Right lobe of liver (tissue), 6 donors: ENCODE measurements around the gene USP8. TPM values are rescaled to one million over a fixed set of nuclear protein-coding genes. Genes with fewer than 3 reads are reported as not detected.
"Not testable (repeated sequence)": the region's sequence is repeated elsewhere in the genome, so short reads cannot be mapped to it uniquely, and the experiment has no call there.

ENCODE experiments used
- ATAC-seq, 4 donors: fragments of 200-7000 bp; cut with Tn5 transposase; one replicate each; pipeline ENCODE4 v1.9.1; 2020; ENCODE audit warnings: mild to moderate bottlenecking in 4 of 4, moderate library complexity in 4 of 4
- DNase-seq, 3 donors: peaks; one replicate each; pipeline ENCODE4 v3.0.0-alpha.2; 2020
- H3K27ac ChIP-seq, 3 donors: fragments of 200-600 bp; one replicate each; pipeline ENCODE4 v1.8.0; 2022
- H3K27me3 ChIP-seq, 2 donors: fragments of 200-600 bp; one replicate each; pipeline ENCODE4 v1.8.0; 2022
- H3K36me3 ChIP-seq, 4 donors: fragments of 200-600 bp; sonication (generic) in 1 of 4; one replicate each; pipeline versions ENCODE4 v1.5.1 to v1.8.0; 2017 to 2022; ENCODE audit warnings: control low read depth in 1 of 4
- H3K4me1 ChIP-seq, 4 donors: fragments of 200-600 bp; sonication (generic) in 1 of 4; one replicate each; pipeline versions ENCODE4 v1.5.1 to v1.8.0; 2017 to 2022; ENCODE audit warnings: control low read depth in 1 of 4
- H3K4me3 ChIP-seq, 3 donors: fragments of 200-600 bp; one replicate each; pipeline ENCODE4 v1.8.0; 2022
- H3K9me3 ChIP-seq, 4 donors: fragments of 200-600 bp; sonication (generic) in 1 of 4; one replicate each; pipeline versions ENCODE4 v1.5.1 to v1.8.0; 2017 to 2022; ENCODE audit warnings: control low read depth in 1 of 4
- POLR2A ChIP-seq: fragments of 450-650 bp; IDR thresholded peaks from one replicate; pipeline ENCODE4 v1.6.1; 2017; ENCODE audit warnings: antibody characterized with exemption, mild to moderate bottlenecking
- WGBS: methylation state at CpG from one replicate; pipeline ENCODE4 v1.1.6; 2018; ENCODE audit warnings: low coverage, low lambda C conversion rate; ENCODE audit not compliant: insufficient coverage; ENCODE audit errors: missing lambda C conversion rate; 5-methylcytosine and 5-hydroxymethylcytosine counted together
- intact Hi-C, 2 donors: fragments of 100-400 bp; cut with DNase I; formaldehyde crosslinking; loops; one replicate each; pipeline versions ENCODE4 v1.11.2 to v1.14.1; 2022
- long read RNA-seq: library from polyadenylated mRNA; unstranded; transcript quantifications from one replicate; pipeline ENCODE4 v2.0.0, GENCODE V29; 2019
- total RNA-seq, 6 experiments: library from RNA; depleted of rRNA in 2 of 6; stranded (reverse); fragments of >200 nt in 2 of 6; fragmentation: NEBNext Ultra II Directional in 3 of 6; extraction: Animal tissue kit (Norgen Biotek cat#: 25700) in 3 of 6; gene quantifications; one replicate each; pipeline versions ENCODE4 v1.1.0 to v1.2.4, GENCODE V29; 2016 to 2023
- TF ChIP-seq, protein P1 (sequence below), 4 donors: fragments of 200-600 bp in 3 of 4; fragments of 450-650 bp in 1 of 4; IDR thresholded peaks; one replicate each; pipeline versions ENCODE4 v1.5.1 to v1.8.0; 2016 to 2022; ENCODE audit warnings: antibody characterized with exemption in 4 of 4, mild to moderate bottlenecking in 2 of 4
- donor health status: DM: no; HTN: yes; CAD: no.
- donor health status: DM: no; HTN: no; CAD: no.
- donor health status: DM: no; HTN: no; CAD: no.
- donor health status: DM: no; HTN: yes; CAD: no.
- donor health status: DM: no; HTN: yes; CAD: no.

The USP8 gene
- 10 to 100 TPM; 26.0 to 38.7 (median 34.6) TPM for total RNA-seq
- long read RNA-seq, partial matches to known transcripts: 4 of 8 reads
- long read RNA-seq, other reads (novel, unspliced or antisense): 3 of 8 reads

DNA sequence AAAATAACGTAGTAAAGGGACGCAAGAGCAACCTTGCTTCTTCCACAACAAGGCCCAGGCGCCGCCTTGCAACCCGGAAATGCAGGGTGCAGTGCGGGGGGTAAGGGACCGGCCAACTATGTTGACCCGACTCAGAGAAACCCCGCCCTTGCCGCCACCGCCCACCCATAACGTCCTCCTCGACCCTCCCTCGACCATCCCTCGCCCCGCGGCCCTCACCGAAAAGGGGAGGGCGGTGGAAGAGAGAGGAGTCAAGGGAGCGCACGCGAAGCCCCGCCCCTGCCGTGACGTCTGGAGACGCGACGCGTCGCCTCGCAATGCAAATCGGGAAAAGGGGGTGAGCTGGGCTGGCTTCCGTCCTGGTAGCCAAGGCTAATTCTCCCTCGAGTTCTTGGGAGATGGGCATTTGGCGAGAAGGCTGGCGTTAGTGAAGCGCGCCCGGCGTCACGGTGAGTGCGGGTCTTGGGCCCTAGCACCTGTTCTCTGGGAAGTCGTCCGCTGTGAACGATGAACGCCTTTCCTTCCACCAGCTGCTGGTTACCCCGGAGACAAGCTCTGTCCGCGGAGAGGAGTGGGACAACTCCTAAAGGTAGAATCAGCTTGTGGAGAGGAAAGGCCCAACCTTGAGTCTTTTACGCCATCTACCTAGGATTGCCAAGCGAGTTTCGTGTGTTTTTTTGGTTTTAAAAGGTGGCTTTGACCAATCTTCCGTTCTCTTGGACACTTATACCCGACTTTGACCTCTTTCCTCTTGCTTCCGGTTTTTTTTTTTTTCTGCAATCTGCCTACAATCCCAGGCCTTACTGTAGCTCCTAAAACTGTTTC is at the start of gene USP8:
Gene USP8, plus strand, starts transcription at position 340 of the 825 bp plus-strand sequence. CDS start 14,669 bp downstream, outside the sequence.
- DNase-seq: peak; percentile 96 to 98 (median 96)
- 1% methylated on average over 18 of the region's 55 CpGs for WGBS
- H3K4me3 ChIP-seq: peak within 1 kb of the TSS; percentile 88 to 98 (median 89)
- H3K27ac ChIP-seq: peak within 1 kb of the TSS; percentile 68 to 92 (median 88)
- peak; percentile 97 to 99 (median 98) for ATAC-seq
- peak; percentile 86 for TF ChIP-seq POLR2A
- TF ChIP-seq, protein P1, sequence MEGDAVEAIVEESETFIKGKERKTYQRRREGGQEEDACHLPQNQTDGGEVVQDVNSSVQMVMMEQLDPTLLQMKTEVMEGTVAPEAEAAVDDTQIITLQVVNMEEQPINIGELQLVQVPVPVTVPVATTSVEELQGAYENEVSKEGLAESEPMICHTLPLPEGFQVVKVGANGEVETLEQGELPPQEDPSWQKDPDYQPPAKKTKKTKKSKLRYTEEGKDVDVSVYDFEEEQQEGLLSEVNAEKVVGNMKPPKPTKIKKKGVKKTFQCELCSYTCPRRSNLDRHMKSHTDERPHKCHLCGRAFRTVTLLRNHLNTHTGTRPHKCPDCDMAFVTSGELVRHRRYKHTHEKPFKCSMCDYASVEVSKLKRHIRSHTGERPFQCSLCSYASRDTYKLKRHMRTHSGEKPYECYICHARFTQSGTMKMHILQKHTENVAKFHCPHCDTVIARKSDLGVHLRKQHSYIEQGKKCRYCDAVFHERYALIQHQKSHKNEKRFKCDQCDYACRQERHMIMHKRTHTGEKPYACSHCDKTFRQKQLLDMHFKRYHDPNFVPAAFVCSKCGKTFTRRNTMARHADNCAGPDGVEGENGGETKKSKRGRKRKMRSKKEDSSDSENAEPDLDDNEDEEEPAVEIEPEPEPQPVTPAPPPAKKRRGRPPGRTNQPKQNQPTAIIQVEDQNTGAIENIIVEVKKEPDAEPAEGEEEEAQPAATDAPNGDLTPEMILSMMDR (IDR thresholded peaks at IDR 0.05): no peak
- peaks cover 0 to 26% (median 6%) of the 10 kb centered on the region in 4 donors for H3K4me1 ChIP-seq
- H3K36me3 ChIP-seq: peaks cover 0 to 3% (median 0%) of the 10 kb centered on the region in 4 donors
- no peaks in the 10 kb centered on the region for H3K27me3 ChIP-seq
- intact Hi-C loops: no loop called here
- no peaks in the 10 kb centered on the region for H3K9me3 ChIP-seq

DNA sequence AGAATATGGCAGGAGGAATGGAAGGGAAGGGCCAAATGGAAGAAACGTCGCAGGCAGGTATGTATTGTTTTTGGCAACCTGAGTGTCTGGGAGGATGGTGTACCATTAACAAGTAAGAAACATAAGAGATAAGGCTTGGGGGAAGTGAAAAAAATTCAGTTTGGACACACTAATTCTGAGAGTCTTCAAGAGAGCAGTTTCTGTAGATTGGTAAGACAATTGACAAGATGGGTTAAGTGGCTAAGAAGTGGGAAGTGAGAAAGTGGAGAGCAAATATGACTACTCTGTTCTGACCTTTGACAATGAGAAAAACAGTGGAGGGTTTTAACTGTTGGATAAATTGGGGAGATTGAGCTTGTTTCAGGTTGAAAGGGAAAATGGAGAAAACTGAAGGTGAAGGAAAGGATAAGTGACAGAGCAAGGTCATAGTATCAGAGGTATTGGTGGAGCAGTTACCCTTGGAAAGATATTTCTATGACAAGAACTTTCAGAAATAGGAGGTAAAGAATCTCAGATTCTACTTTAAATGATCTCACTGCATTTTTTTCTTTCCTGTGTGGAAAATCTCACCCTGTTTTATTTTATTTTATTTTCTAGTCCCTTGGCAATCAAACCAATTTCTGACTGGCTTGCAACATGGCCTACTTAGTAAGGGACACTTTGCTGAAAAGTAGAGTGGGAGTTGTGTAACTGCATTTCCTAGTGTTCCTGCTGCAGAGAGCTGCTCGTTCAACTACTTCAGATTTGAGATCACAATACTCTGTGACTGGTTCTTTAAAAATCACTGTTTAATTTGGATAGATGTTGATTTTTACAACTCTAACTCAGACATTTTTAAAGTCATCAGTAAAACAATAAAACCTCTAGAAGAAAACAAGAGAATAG is 46.1 kb upstream of the USP8 start:
- Histone ChIP-seq H3K27me3 (no peaks in the 10 kb centered on the region), H3K9me3 (no peaks in the 10 kb centered on the region), H3K36me3 (no peaks in the 10 kb centered on the region), H3K4me1 (peaks cover 0 to 5% (median 0%) of the 10 kb centered on the region in 4 donors), H3K27ac (no peak overlapping the region), H3K4me3 (no peak overlapping the region)
- WGBS: 39% methylated on average over 3 of the region's 3 CpGs
- DNase-seq (no peak), ATAC-seq (peak in 3 of 4 donors; percentile 57 to 81 (median 64))
- TF ChIP-seq, protein P1 (IDR thresholded peaks at IDR 0.05): no peak
- TF ChIP-seq POLR2A: no peak
- intact Hi-C loops: no loop called here

DNA sequence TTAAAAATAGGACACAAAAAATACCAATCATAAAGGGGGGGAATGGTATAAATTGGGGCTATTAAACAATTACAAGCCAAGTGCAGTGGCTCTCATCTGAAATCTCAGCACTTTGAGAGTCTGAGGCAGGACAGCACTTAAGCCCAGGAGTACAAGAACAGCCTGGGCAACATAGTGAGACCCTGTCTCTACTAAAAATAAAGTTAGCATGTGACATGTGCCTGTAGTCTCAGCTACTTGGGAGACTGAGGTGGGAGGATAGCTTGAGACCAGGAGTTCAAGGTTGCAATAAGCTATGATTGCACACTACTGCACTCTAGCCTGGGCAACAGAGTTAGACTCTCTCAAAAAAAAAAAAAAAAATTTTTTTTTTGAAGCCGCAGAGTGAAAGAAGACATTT is 45.4 kb upstream of the USP8 start:
- DNase-seq (no peak), ATAC-seq (no peak)
- Histone ChIP-seq H3K36me3 (no peaks in the 10 kb centered on the region), H3K4me3 (no peak overlapping the region), H3K4me1 (peaks cover 0 to 5% (median 0%) of the 10 kb centered on the region in 4 donors), H3K9me3 (no peaks in the 10 kb centered on the region), H3K27me3 (no peaks in the 10 kb centered on the region), H3K27ac (no peak overlapping the region)
- intact Hi-C loops: no loop called here
- WGBS: 83% methylated on average over 1 of the region's 1 CpG
- no peak for TF ChIP-seq POLR2A
- TF ChIP-seq, protein P1 (IDR thresholded peaks at IDR 0.05): no peak

DNA sequence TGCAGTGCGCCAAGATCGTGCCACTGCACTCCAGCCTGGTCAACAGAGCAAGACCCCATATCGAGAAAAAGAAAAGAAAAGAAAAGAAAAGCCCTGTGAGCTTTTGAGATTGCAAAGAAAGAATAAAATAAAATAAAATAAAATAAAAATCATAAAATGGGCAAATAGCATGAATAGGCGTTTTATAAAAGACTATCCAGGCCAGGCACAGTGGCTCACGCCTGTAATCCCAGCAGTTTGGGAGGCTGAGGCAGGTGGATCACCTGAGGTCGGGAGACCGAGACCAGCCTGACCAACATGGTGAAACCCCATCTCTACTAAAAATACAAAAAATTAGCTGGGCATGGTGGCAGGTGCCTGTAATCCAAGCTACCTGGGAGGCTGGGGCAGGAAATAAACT is 44.8 kb upstream of the USP8 start:
- intact Hi-C loops, H3K9me3 ChIP-seq, H3K27ac ChIP-seq, ATAC-seq, H3K36me3 ChIP-seq, H3K27me3 ChIP-seq, H3K4me3 ChIP-seq, H3K4me1 ChIP-seq, DNase-seq: not testable (repeated sequence)
- whole genome bisulfite sequencing: 69% methylated on average over 2 of the region's 7 CpGs
